ENCODE data around the gene ARID5A.

The ARID5A gene

GRCh38 chr2:96528006-96528699 is 8.4 kb upstream of the ARID5A start:
- DNase-seq = no peak

- no peak for DNase-seq
Observed at GRCh38 chr2:96528700-96529375, 7.7 kb upstream of the ARID5A start.

- DNase-seq = no peak
Observed at GRCh38 chr2:96529376-96530143, 7.0 kb upstream of the ARID5A start.

- DNase-seq = no peak
Observed at GRCh38 chr2:96530144-96530430, 6.5 kb upstream of the ARID5A start.

GRCh38 chr2:96530474-96531357 is 5.8 kb upstream of the ARID5A start:
- no peak for DNase-seq

- DNase-seq = no peak
Observed at GRCh38 chr2:96531366-96531765, 5.2 kb upstream of the ARID5A start.

- DNase-seq = no peak
Observed at GRCh38 chr2:96531872-96532505, 4.6 kb upstream of the ARID5A start.

GRCh38 chr2:96532641-96533291 is 3.8 kb upstream of the ARID5A start:
- no peak for DNase-seq

GRCh38 chr2:96533292-96534073 is 3.1 kb upstream of the ARID5A start:
- no peak for DNase-seq

- no peak for DNase-seq
Observed at GRCh38 chr2:96534141-96534540, 2.4 kb upstream of the ARID5A start.

GRCh38 chr2:96534701-96535181 is 1.8 kb upstream of the ARID5A start:
- no peak for DNase-seq

- DNase-seq = no peak
Observed at GRCh38 chr2:96535331-96535730, 1.2 kb upstream of the ARID5A start.

GRCh38 chr2:96537066-96537733 is 648 bp downstream of the ARID5A start:
- DNase-seq = no peak

- DNase-seq = no peak
Observed at GRCh38 chr2:96537734-96538486, 1.4 kb downstream of the ARID5A start.

GRCh38 chr2:96538487-96539214 is 2.1 kb downstream of the ARID5A start:
- no peak for DNase-seq

- no peak for DNase-seq
Observed at GRCh38 chr2:96539215-96539920, 2.8 kb downstream of the ARID5A start.

GRCh38 chr2:96540136-96540535 is 3.6 kb downstream of the ARID5A start:
- DNase-seq = no peak

Measured in cerebellar nuclear complex (tissue), 1 donor.